ENCODE results near the gene KCNT2.

Gene KCNT2

GRCh38 chr1:196433000-196433399 is 175.2 kb downstream of the KCNT2 start:
- TF ChIP-seq L3MBTL2 (conservative IDR thresholded peaks at IDR 0.05) (no peak), FOXA1 (IDR thresholded peaks at IDR 0.05) (no peak), FOXK2 (IDR thresholded peaks at IDR 0.05) (no peak), ZNF384 (IDR thresholded peaks at IDR 0.05) (no peak), SP1 (IDR thresholded peaks at IDR 0.05) (no peak), NFRKB (IDR thresholded peaks at IDR 0.05) (no peak), FOXM1 (IDR thresholded peaks at IDR 0.05; ENCODE audit: borderline replicate concordance) (no peak), HDGF (IDR thresholded peaks at IDR 0.05; ENCODE audit: borderline replicate concordance) (no peak), SUZ12 (IDR thresholded peaks at IDR 0.05) (no peak), ELF4 (IDR thresholded peaks at IDR 0.05) (no peak), BHLHE40 (IDR thresholded peaks at IDR 0.05; ENCODE audit: borderline replicate concordance) (no peak), LEF1 (IDR thresholded peaks at IDR 0.05; ENCODE audit: borderline replicate concordance) (no peak), CTBP1 (IDR thresholded peaks at IDR 0.05; ENCODE audit: borderline replicate concordance) (no peak), TARDBP (IDR thresholded peaks at IDR 0.05) (no peak), PKNOX1 (IDR thresholded peaks at IDR 0.05) (no peak), ARNT (IDR thresholded peaks at IDR 0.05) (no peak)
- POLR2A ChIA-PET, result no interaction called here
- CTCF ChIA-PET, result no interaction called here
- no peak for DNase-seq (ENCODE audit: extremely low spot score)

- TF ChIP-seq FOXM1 (IDR thresholded peaks at IDR 0.05; ENCODE audit: borderline replicate concordance) (no peak), LEF1 (IDR thresholded peaks at IDR 0.05; ENCODE audit: borderline replicate concordance) (no peak)
- ChIA-PET POLR2A (no interaction called here), CTCF (no interaction called here)
- DNase-seq (ENCODE audit: extremely low spot score), result no peak
Observed at GRCh38 chr1:196427976-196428734, 180.1 kb downstream of the KCNT2 start.

GRCh38 chr1:196425513-196425912 is 182.7 kb downstream of the KCNT2 start:
- TF ChIP-seq PKNOX1 (IDR thresholded peaks at IDR 0.05) (no peak), L3MBTL2 (conservative IDR thresholded peaks at IDR 0.05) (no peak), ARNT (IDR thresholded peaks at IDR 0.05) (no peak), TARDBP (IDR thresholded peaks at IDR 0.05) (no peak), SP1 (IDR thresholded peaks at IDR 0.05) (no peak), LEF1 (IDR thresholded peaks at IDR 0.05; ENCODE audit: borderline replicate concordance) (no peak)
- CTCF ChIA-PET, result no interaction called here
- DNase-seq (ENCODE audit: extremely low spot score), result no peak
- POLR2A ChIA-PET, result no interaction called here

- TF ChIP-seq ZNF384 (IDR thresholded peaks at IDR 0.05) (no peak), SP1 (IDR thresholded peaks at IDR 0.05) (no peak), L3MBTL2 (conservative IDR thresholded peaks at IDR 0.05) (no peak), HDGF (IDR thresholded peaks at IDR 0.05; ENCODE audit: borderline replicate concordance) (no peak), PKNOX1 (IDR thresholded peaks at IDR 0.05) (no peak), CTBP1 (IDR thresholded peaks at IDR 0.05; ENCODE audit: borderline replicate concordance) (no peak), FOXA1 (IDR thresholded peaks at IDR 0.05) (no peak), NFRKB (IDR thresholded peaks at IDR 0.05) (no peak), ARNT (IDR thresholded peaks at IDR 0.05) (no peak), FOXM1 (IDR thresholded peaks at IDR 0.05; ENCODE audit: borderline replicate concordance) (no peak), BHLHE40 (IDR thresholded peaks at IDR 0.05; ENCODE audit: borderline replicate concordance) (no peak)
- CTCF ChIA-PET, result no interaction called here
- POLR2A ChIA-PET, result no interaction called here
- no peak for DNase-seq (ENCODE audit: extremely low spot score)
Observed at GRCh38 chr1:196423612-196424011, 184.6 kb downstream of the KCNT2 start.

GRCh38 chr1:196418772-196419171 is 189.5 kb downstream of the KCNT2 start:
- DNase-seq (ENCODE audit: extremely low spot score), result no peak
- ChIA-PET CTCF (no interaction called here), POLR2A (no interaction called here)
- TF ChIP-seq CTBP1 (IDR thresholded peaks at IDR 0.05; ENCODE audit: borderline replicate concordance) (no peak), PKNOX1 (IDR thresholded peaks at IDR 0.05) (no peak), TARDBP (IDR thresholded peaks at IDR 0.05) (no peak), NFRKB (IDR thresholded peaks at IDR 0.05) (no peak), ELF4 (IDR thresholded peaks at IDR 0.05) (no peak), SP1 (IDR thresholded peaks at IDR 0.05) (no peak), HDGF (IDR thresholded peaks at IDR 0.05; ENCODE audit: borderline replicate concordance) (no peak), BHLHE40 (IDR thresholded peaks at IDR 0.05; ENCODE audit: borderline replicate concordance) (no peak), SUZ12 (IDR thresholded peaks at IDR 0.05) (no peak), L3MBTL2 (conservative IDR thresholded peaks at IDR 0.05) (no peak), LEF1 (IDR thresholded peaks at IDR 0.05; ENCODE audit: borderline replicate concordance) (no peak), FOXM1 (IDR thresholded peaks at IDR 0.05; ENCODE audit: borderline replicate concordance) (no peak), FOXA1 (IDR thresholded peaks at IDR 0.05) (no peak), ARNT (IDR thresholded peaks at IDR 0.05) (no peak), ZNF384 (IDR thresholded peaks at IDR 0.05) (no peak), FOXK2 (IDR thresholded peaks at IDR 0.05) (no peak)

GRCh38 chr1:196415978-196416377 is 192.3 kb downstream of the KCNT2 start:
- ChIA-PET POLR2A (no interaction called here), CTCF (no interaction called here)
- no peak for DNase-seq (ENCODE audit: extremely low spot score)
- TF ChIP-seq LEF1 (IDR thresholded peaks at IDR 0.05; ENCODE audit: borderline replicate concordance), result no peak
- TF ChIP-seq HDGF (IDR thresholded peaks at IDR 0.05; ENCODE audit: borderline replicate concordance), result no peak
- TF ChIP-seq ZNF384 (IDR thresholded peaks at IDR 0.05), result no peak
- TF ChIP-seq BHLHE40 (IDR thresholded peaks at IDR 0.05; ENCODE audit: borderline replicate concordance), result no peak
- no peak for TF ChIP-seq FOXA1 (IDR thresholded peaks at IDR 0.05)
- no peak for TF ChIP-seq L3MBTL2 (conservative IDR thresholded peaks at IDR 0.05)
- TF ChIP-seq NFRKB (IDR thresholded peaks at IDR 0.05), result no peak
- no peak for TF ChIP-seq PKNOX1 (IDR thresholded peaks at IDR 0.05)
- no peak for TF ChIP-seq TARDBP (IDR thresholded peaks at IDR 0.05)
- no peak for TF ChIP-seq ARNT (IDR thresholded peaks at IDR 0.05)
- no peak for TF ChIP-seq SUZ12 (IDR thresholded peaks at IDR 0.05)
- TF ChIP-seq FOXM1 (IDR thresholded peaks at IDR 0.05; ENCODE audit: borderline replicate concordance), result no peak
- no peak for TF ChIP-seq SP1 (IDR thresholded peaks at IDR 0.05)
- no peak for TF ChIP-seq FOXK2 (IDR thresholded peaks at IDR 0.05)

Measured in HEK293T (cell line).